Parathyroid adenoma (tissue), 2 donors: ENCODE results near the gene TGM3.

Experiments used
- H2AFZ ChIP-seq: fragments of 300-600 bp; sonication (generic); one replicate; pipeline ENCODE4 v1.7.0; 2017; ENCODE audit warnings: antibody characterized with exemption, mild to moderate bottlenecking
- H3K27ac ChIP-seq: fragments of 300-600 bp; sonication (generic); one replicate; pipeline ENCODE4 v1.7.0; 2017
- H3K27me3 ChIP-seq: fragments of 300-600 bp; sonication (generic); one replicate; pipeline ENCODE4 v1.7.0; 2017; ENCODE audit warnings: low read length; ENCODE audit not compliant: control insufficient read depth, insufficient read depth
- H3K36me3 ChIP-seq: fragments of 300-600 bp; sonication (generic); one replicate; pipeline ENCODE4 v1.7.0; 2017; ENCODE audit warnings: low read length; ENCODE audit not compliant: control insufficient read depth, insufficient read depth
- H3K4me1 ChIP-seq: fragments of 300-600 bp; sonication (generic); one replicate; pipeline ENCODE4 v1.7.0; 2017; ENCODE audit warnings: control low read depth
- H3K4me2 ChIP-seq: fragments of 300-600 bp; sonication (generic); one replicate; pipeline ENCODE4 v1.7.0; 2017; ENCODE audit warnings: low read length
- H3K4me3 ChIP-seq: fragments of 300-600 bp; sonication (generic); one replicate; pipeline ENCODE4 v1.7.0; 2017; ENCODE audit warnings: low read depth, low read length
- H3K79me2 ChIP-seq: fragments of 300-600 bp; sonication (generic); one replicate; pipeline ENCODE4 v1.7.0; 2017; ENCODE audit warnings: control low read depth
- H3K9ac ChIP-seq: fragments of 300-600 bp; sonication (generic); one replicate; pipeline ENCODE4 v1.7.0; 2017; ENCODE audit warnings: mild to moderate bottlenecking
- H3K9me3 ChIP-seq: fragments of 300-600 bp; sonication (generic); one replicate; pipeline ENCODE4 v1.7.0; 2017; ENCODE audit warnings: low read length; ENCODE audit not compliant: control insufficient read depth
- TF ChIP-seq, protein P1 (sequence below): fragments of 300-600 bp; sonication (generic); IDR thresholded peaks from one replicate; pipeline ENCODE4 v1.7.0; 2017; ENCODE audit warnings: antibody characterized with exemption, mild to moderate bottlenecking
- donor health status: primary hyperparathyroidism.

Gene TGM3

DNA sequence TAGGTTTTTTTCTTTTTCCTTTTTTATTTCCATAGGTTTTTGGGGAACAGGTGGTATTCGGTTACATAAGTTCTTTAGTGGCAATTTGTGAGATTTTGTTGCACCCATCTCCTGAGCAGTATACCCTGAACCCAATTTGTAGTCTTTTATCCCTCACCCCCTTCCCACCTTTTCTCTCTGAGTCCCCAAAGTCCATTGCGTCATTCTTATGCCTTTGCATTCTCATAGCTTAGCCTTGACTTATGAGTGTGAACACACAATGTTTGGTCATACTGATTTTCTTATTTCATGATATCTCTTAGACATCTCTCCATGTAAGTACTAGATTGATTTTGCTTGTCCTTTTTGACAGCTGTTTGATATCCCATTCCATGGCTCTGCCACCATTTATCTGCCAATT, 27.2 kb downstream of the TGM3 start:
- no peaks in the 10 kb centered on the region for H3K27me3 ChIP-seq
- no peak overlapping the region for H3K4me3 ChIP-seq
- H3K4me1 ChIP-seq = no peaks in the 10 kb centered on the region
- H3K27ac ChIP-seq = no peak overlapping the region
- no peaks in the 10 kb centered on the region for H3K79me2 ChIP-seq
- no peak overlapping the region for H3K4me2 ChIP-seq
- H2AFZ ChIP-seq = no peak overlapping the region
- no peaks in the 10 kb centered on the region for H3K36me3 ChIP-seq
- TF ChIP-seq, protein P1, sequence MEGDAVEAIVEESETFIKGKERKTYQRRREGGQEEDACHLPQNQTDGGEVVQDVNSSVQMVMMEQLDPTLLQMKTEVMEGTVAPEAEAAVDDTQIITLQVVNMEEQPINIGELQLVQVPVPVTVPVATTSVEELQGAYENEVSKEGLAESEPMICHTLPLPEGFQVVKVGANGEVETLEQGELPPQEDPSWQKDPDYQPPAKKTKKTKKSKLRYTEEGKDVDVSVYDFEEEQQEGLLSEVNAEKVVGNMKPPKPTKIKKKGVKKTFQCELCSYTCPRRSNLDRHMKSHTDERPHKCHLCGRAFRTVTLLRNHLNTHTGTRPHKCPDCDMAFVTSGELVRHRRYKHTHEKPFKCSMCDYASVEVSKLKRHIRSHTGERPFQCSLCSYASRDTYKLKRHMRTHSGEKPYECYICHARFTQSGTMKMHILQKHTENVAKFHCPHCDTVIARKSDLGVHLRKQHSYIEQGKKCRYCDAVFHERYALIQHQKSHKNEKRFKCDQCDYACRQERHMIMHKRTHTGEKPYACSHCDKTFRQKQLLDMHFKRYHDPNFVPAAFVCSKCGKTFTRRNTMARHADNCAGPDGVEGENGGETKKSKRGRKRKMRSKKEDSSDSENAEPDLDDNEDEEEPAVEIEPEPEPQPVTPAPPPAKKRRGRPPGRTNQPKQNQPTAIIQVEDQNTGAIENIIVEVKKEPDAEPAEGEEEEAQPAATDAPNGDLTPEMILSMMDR = no peak
- H3K9me3 ChIP-seq = no peaks in the 10 kb centered on the region
- H3K9ac ChIP-seq = no peak overlapping the region

DNA sequence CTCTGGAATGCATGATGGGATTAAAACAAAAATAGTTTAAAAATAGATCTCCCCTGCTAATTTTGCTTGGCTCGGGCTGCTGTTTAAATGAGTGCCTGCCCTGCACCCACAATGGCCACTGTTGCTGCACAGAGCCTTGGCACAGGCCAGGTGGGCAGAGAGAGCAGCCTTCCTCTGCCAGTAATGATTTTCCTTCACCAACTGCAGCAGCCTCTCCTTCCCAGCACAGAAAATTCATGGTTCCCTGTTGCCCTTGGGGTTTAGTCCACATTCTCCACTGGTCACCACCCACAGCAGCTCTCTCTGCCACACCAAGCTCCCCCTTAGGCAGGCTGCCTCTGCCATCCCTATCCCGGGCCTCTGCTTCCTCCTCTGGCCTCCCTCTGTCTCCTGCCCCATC, 30.2 kb downstream of the TGM3 start:
- Histone ChIP-seq H3K4me1 (no peaks in the 10 kb centered on the region), H3K79me2 (no peaks in the 10 kb centered on the region), H3K36me3 (no peaks in the 10 kb centered on the region), H2AFZ (no peak overlapping the region), H3K4me2 (no peak overlapping the region), H3K4me3 (no peak overlapping the region), H3K27me3 (no peaks in the 10 kb centered on the region), H3K9me3 (no peaks in the 10 kb centered on the region), H3K9ac (no peak overlapping the region), H3K27ac (no peak overlapping the region)
- TF ChIP-seq, protein P1 = no peak

DNA sequence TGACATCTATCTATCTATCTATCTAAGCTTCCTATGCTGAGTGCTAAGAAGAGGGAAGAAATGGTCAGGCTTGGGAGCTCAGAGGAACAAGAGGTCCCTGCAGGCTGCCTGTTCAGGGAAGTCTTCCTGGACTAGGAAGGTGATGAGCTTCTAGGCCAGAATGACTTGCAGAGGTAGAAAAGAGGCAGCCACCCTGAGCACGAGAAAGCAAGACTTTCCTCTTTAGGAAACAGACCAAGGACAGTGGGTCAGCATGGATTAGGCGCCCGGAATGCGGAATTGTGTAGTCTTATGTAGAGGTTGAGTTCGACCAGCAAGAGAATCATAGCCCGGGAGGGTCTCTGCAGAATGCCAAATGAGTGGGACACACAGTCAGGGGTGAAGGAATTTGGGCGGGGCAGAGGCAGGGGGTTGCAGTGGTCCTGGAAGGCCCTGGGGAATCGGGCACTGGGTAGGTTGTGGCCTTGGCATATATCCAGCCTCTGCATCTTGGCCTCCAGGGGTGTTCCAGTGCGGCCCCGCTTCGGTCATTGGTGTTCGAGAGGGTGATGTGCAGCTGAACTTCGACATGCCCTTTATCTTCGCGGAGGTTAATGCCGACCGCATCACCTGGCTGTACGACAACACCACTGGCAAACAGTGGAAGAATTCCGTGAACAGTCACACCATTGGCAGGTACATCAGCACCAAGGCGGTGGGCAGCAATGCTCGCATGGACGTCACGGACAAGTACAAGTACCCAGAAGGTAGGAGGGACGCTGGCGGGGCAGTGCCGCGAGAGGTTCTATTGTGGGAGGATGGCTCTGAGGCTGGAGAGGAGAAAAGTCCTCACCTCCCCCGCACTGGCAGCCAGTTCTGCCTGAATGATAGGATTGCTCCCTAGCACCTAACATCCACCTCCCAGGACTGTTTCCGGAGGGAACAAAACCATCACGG, 32.1 kb downstream of the TGM3 start:
- Histone ChIP-seq H2AFZ (no peak overlapping the region), H3K27ac (no peak overlapping the region), H3K9me3 (no peaks in the 10 kb centered on the region), H3K4me3 (no peak overlapping the region), H3K9ac (no peak overlapping the region), H3K27me3 (no peaks in the 10 kb centered on the region), H3K4me1 (no peaks in the 10 kb centered on the region), H3K4me2 (no peak overlapping the region), H3K36me3 (no peaks in the 10 kb centered on the region), H3K79me2 (no peaks in the 10 kb centered on the region)
- TF ChIP-seq, protein P1 = no peak

DNA sequence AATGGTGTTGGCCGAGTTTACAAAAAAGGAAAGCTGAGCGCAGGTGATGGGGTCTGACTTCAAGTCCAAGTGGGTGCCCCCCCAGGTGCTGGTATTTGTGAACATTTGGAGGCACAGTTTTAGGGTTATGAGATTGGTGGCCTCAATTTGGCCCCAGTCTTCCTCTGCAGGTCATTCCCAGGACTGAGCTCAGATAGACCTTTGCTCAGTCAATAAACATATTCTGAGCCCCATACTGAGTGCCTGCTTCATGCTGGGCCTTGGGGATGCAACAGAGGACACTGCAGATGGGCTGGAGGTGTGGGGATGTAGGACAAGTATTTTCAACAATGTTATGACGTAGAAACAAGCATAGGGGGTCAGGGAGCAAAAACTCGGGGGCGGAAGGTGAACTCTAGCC, 33.5 kb downstream of the TGM3 start:
- no peak overlapping the region for H3K27ac ChIP-seq
- no peak overlapping the region for H3K4me3 ChIP-seq
- H2AFZ ChIP-seq = no peak overlapping the region
- H3K9me3 ChIP-seq = no peaks in the 10 kb centered on the region
- H3K4me1 ChIP-seq = no peaks in the 10 kb centered on the region
- no peaks in the 10 kb centered on the region for H3K79me2 ChIP-seq
- no peak overlapping the region for H3K9ac ChIP-seq
- no peaks in the 10 kb centered on the region for H3K36me3 ChIP-seq
- H3K4me2 ChIP-seq = no peak overlapping the region
- H3K27me3 ChIP-seq = no peaks in the 10 kb centered on the region
- TF ChIP-seq, protein P1 = no peak
